GM12878 (cell line): Measurements from ENCODE around the gene TMC4. TPM values are rescaled to one million over a fixed set of nuclear protein-coding genes. Genes with fewer than 3 reads are reported as not detected.

Source experiments
- ATAC-seq: fragments of 200-7000 bp; cut with Tn5 transposase; 3 replicates; pipeline ENCODE4 v1.9.1; 2020; ENCODE audit warnings: mild to moderate bottlenecking, moderate library complexity
- BruUV-seq: library from RNA; stranded (reverse); fragments of 400-500 nt; replicated peaks from 2 replicates; lab custom pipeline; 2021; lab: Mats Ljungman, UMichigan
- CTCF ChIA-PET: fragments of 300-600 bp; sonication (Branson Sonifier 250); formaldehyde crosslinking; extraction: SDS; loops from one replicate; lab custom pipeline; 2021; ENCODE audit warnings: inconsistent platforms; lab: Yijun Ruan, JAX
- POLR2A ChIA-PET: fragments of 350-600 bp; formaldehyde crosslinking; extraction: SDS; loops from one replicate; lab custom pipeline; 2021; ENCODE audit warnings: inconsistent platforms; lab: Charles Lee
- RAD21 ChIA-PET: fragments of 300-600 bp; sonication (Branson Sonifier 250); formaldehyde crosslinking; loops from one replicate; lab custom pipeline; 2023; ENCODE audit warnings: antibody characterized with exemption; ENCODE audit not compliant: unreplicated experiment; lab: Charles Lee
- SMC1A ChIA-PET: fragments of 300-600 bp; sonication (Branson Sonifier 250); formaldehyde crosslinking; loops from one replicate; lab custom pipeline; 2023; ENCODE audit not compliant: unreplicated experiment, uncharacterized antibody; lab: Charles Lee
- DNase-seq: peaks from one replicate; pipeline ENCODE4 v3.0.0-alpha.2; 2011; ENCODE audit warnings: low read depth, low spot score
- FAIRE-seq: peaks from 3 replicates; lab custom pipeline; 2011; peaks lifted over from hg19 to GRCh38; lab: Jason Lieb, UNC
- H2AFZ ChIP-seq: 2 replicates; pipeline ENCODE4 v1.6.0; 2011; ENCODE audit warnings: low read depth, low read length, control low read depth; ENCODE audit not compliant: control insufficient read depth
- H3K27ac ChIP-seq: 2 replicates; pipeline ENCODE4 v1.5.1; 2011; ENCODE audit warnings: control low read depth; ENCODE audit not compliant: control insufficient read depth, insufficient read depth
- H3K27me3 ChIP-seq, 2 experiments: replicated peaks in 1 of 2; 2 replicates each; pipeline versions ENCODE4 v1.6.0 to v1.6.1; 2011; ENCODE audit warnings: low read length in 1 of 2; ENCODE audit not compliant: control insufficient read depth in 2 of 2, insufficient read depth in 2 of 2
- H3K36me3 ChIP-seq, 2 experiments: 2 replicates each; pipeline ENCODE4 v1.5.1; 2011; ENCODE audit warnings: low read length in 1 of 2; ENCODE audit not compliant: control insufficient read depth in 2 of 2, insufficient read depth in 2 of 2
- H3K4me1 ChIP-seq: 2 replicates; pipeline ENCODE4 v1.6.1; 2011; ENCODE audit warnings: mild to moderate bottlenecking, low read length, moderate library complexity, mixed read lengths; ENCODE audit not compliant: control insufficient read depth, insufficient read depth
- H3K4me2 ChIP-seq: 2 replicates; pipeline ENCODE4 v1.6.0; 2011; ENCODE audit warnings: control low read depth; ENCODE audit not compliant: control insufficient read depth, insufficient read depth
- H3K4me3 ChIP-seq: fragments of 200-600 bp; sonication (generic); 2 replicates; pipeline ENCODE4 v1.5.1; 2016
- H3K79me2 ChIP-seq: 2 replicates; pipeline ENCODE4 v1.6.0; 2011; ENCODE audit warnings: low read length; ENCODE audit not compliant: control insufficient read depth, insufficient read depth
- H3K9ac ChIP-seq: 2 replicates; pipeline ENCODE4 v1.8.0; 2011; ENCODE audit warnings: low read length, control low read depth, mixed read lengths; ENCODE audit not compliant: control insufficient read depth, insufficient read depth
- H3K9me3 ChIP-seq: replicated peaks from 3 replicates; pipeline ENCODE4 v1.5.1; 2011; ENCODE audit warnings: mild to moderate bottlenecking, low read length; ENCODE audit not compliant: control insufficient read depth, insufficient read depth
- H4K20me1 ChIP-seq: 2 replicates; pipeline ENCODE4 v1.6.0; 2011; ENCODE audit not compliant: control insufficient read depth, insufficient read depth
- BCLAF1 ChIP-seq: fragments of 450-650 bp; IDR thresholded peaks from 2 replicates; pipeline ENCODE4 v1.6.1; 2017; ENCODE audit warnings: antibody characterized with exemption, mild to moderate bottlenecking, moderate library complexity
- BMI1 ChIP-seq: fragments of 450-650 bp; IDR thresholded peaks from 2 replicates; pipeline ENCODE4 v1.6.1; 2016; ENCODE audit warnings: mild to moderate bottlenecking, moderate library complexity, borderline replicate concordance
- CBFB ChIP-seq: IDR thresholded peaks from 2 replicates; pipeline ENCODE4 v1.6.1; 2016; ENCODE audit warnings: antibody characterized with exemption, low read depth
- CEBPZ ChIP-seq: fragments of 150-350 bp; IDR thresholded peaks from 2 replicates; pipeline ENCODE4 v1.6.1; 2016; ENCODE audit warnings: low read depth, low read length
- CHD2 ChIP-seq: IDR thresholded peaks from 2 replicates; pipeline ENCODE4 v1.6.1; 2011; ENCODE audit warnings: low read depth, low read length, improper control_type of control experiment, borderline replicate concordance
- MTA2 ChIP-seq: fragments of 450-650 bp; IDR thresholded peaks from 2 replicates; pipeline ENCODE4 v1.6.1; 2016; ENCODE audit warnings: low read depth, mild to moderate bottlenecking, moderate library complexity
- NFXL1 ChIP-seq: fragments of 450-650 bp; IDR thresholded peaks from 2 replicates; pipeline ENCODE4 v1.6.1; 2017; ENCODE audit warnings: antibody characterized with exemption, mild to moderate bottlenecking, borderline replicate concordance
- REST ChIP-seq: IDR thresholded peaks from 2 replicates; pipeline ENCODE4 v1.6.1; 2012; ENCODE audit warnings: mild to moderate bottlenecking, low read depth, low read length
- STAT1 ChIP-seq: fragments of 450-650 bp; conservative IDR thresholded peaks from 2 replicates; pipeline ENCODE4 v1.6.1; 2014; ENCODE audit warnings: antibody characterized with exemption, mild to moderate bottlenecking
- TARDBP ChIP-seq: IDR thresholded peaks from 2 replicates; pipeline ENCODE4 v1.6.1; 2016; ENCODE audit warnings: borderline replicate concordance
- TCF12 ChIP-seq: IDR thresholded peaks from 2 replicates; pipeline ENCODE4 v1.6.1; 2011; ENCODE audit warnings: low read depth, mild to moderate bottlenecking, low read length
- WGBS: methylation state at CpG from one replicate; pipeline ENCODE4 v1.1.6; 2016; ENCODE audit warnings: low lambda C conversion rate; ENCODE audit not compliant: insufficient replicate concordance, insufficient coverage; ENCODE audit errors: missing lambda C conversion rate; 5-methylcytosine and 5-hydroxymethylcytosine counted together
- in situ Hi-C: fragments of 300-500 bp; cut with MboI; formaldehyde crosslinking; loops from 9 replicates; pipeline ENCODE4 v1.14.3; 2018; ENCODE audit warnings: mixed read lengths
- intact Hi-C: fragments of 100-400 bp; cut with micrococcal nuclease; formaldehyde crosslinking; loops from one replicate; pipeline ENCODE4 v1.14.2; 2022; ENCODE audit not compliant: unreplicated experiment
- polyA plus RNA-seq, 11 experiments: library from polyadenylated mRNA; depleted of rRNA in 4 of 11; unstranded in 6 of 11; stranded (reverse) in 5 of 11; fragments of >200 nt; fragmentation: Nextera tagmentation in 4 of 11; fragmentation: Illumina TruSeq in 1 of 11; extraction: Ambion mirVana in 4 of 11; extraction: Trizol in 1 of 11; gene quantifications; 1 replicate in 1 of 11; 2 replicates in 10 of 11; pipeline versions ENCODE4 v1.2.1 to v1.2.3, GENCODE V29; 2011 to 2016; ENCODE audit warnings: inconsistent platforms in 2 of 11, missing spikeins in 2 of 11, low read depth in 1 of 11
- total RNA-seq, 4 experiments: library from RNA; depleted of rRNA in 3 of 4; stranded (reverse); fragments of >200 nt in 3 of 4; fragmentation: Illumina TruSeq in 1 of 4; extraction: Trizol in 1 of 4; gene quantifications; 2 replicates each; pipeline versions ENCODE4 v1.2.1 to v1.2.3, GENCODE V29; 2013 to 2021

Gene TMC4
- total and polyA plus RNA-seq, 10 of the 15 experiments (the other 5 are each of a cell fraction or from before 2014, with no cell fraction given), result 0.33 to 0.83 (median 0.74) TPM; not detected in 7

GRCh38 chr19:54207983-54208783 lies 35.2 kb upstream of the TMC4 start:
- in situ Hi-C loops, result no loop called here
- FAIRE-seq (peak; percentile 98), DNase-seq (peak; percentile 84), ATAC-seq (peak; percentile 62)
- peaks cover 13% of the 10 kb centered on the region for H4K20me1 ChIP-seq
- H3K36me3 ChIP-seq, result peaks cover 19 to 26% of the 10 kb centered on the region in 2 experiments
- POLR2A ChIA-PET, result interaction anchor here (0.5 to 2.2 kb wide), 4 partner anchors 9 to 1306 kb away, joined by 3 to 12 read pairs (median 3); partner anchors contain the start of genes MBOAT7 and TSEN34
- RAD21 ChIA-PET, result interaction anchor here (1.5 kb wide), 1 partner anchor 20 kb away, joined by 4 read pairs; no protein-coding TSS in a partner anchor
- H3K79me2 ChIP-seq, result peaks cover 34% of the 10 kb centered on the region
- BruUV-seq, result no TSS peak
- peaks cover 60% of the 10 kb centered on the region for H3K4me1 ChIP-seq
- peak overlapping the region; percentile 35 for H3K27ac ChIP-seq
- intact Hi-C loops, result no loop called here
- H3K9me3 ChIP-seq, result no peaks in the 10 kb centered on the region
- SMC1A ChIA-PET, result interaction anchor here (1.0 to 1.4 kb wide), 3 partner anchors 14 to 18 kb away, joined by 4 read pairs; partner anchors contain the start of gene MBOAT7
- no peak overlapping the region for H3K9ac ChIP-seq
- peak overlapping the region; percentile 91 for H3K4me2 ChIP-seq
- CTCF ChIA-PET, result interaction anchor here (1.0 kb wide), 1 partner anchor 26 kb away, joined by 3 read pairs; no protein-coding TSS in a partner anchor
- H3K4me3 ChIP-seq, result peak overlapping the region; percentile 24; the same call in 1 of the 2 replicates
- WGBS, result 13% methylated on average over 18 of the region's 18 CpGs
- no peaks in the 10 kb centered on the region for H3K27me3 ChIP-seq
- no peak overlapping the region for H2AFZ ChIP-seq
- TF ChIP-seq STAT1, result no peak
- 0 out of 2 replicates have a peak, but pooled peaks have one; percentile 61 for TF ChIP-seq TCF12
- TF ChIP-seq TARDBP, result peak; percentile 23; the same call in 1 of the 2 replicates
- peak; percentile 82; the same call in 1 of the 2 replicates for TF ChIP-seq CBFB
- no peak; the same call in 1 of the 2 replicates for TF ChIP-seq CEBPZ
- TF ChIP-seq REST, result peak; percentile 60; the same call in 1 of the 2 replicates
- TF ChIP-seq BMI1, result 0 out of 2 replicates have a peak, but pooled peaks have one; percentile 22
- TF ChIP-seq BCLAF1, result peak; percentile 4; the same call in 1 of the 2 replicates
- no peak for TF ChIP-seq NFXL1
- peak; percentile 73; the same call in 1 of the 2 replicates for TF ChIP-seq MTA2
- TF ChIP-seq CHD2, result no peak
